HepG2 (cell line): ENCODE results near the gene SAE1. TPM values are rescaled to one million over a fixed set of nuclear protein-coding genes. Genes with fewer than 3 reads are reported as not detected.
A peak's percentile ranks its signal among the peaks of the same experiment; 100 is the strongest.

Experiments
- ATF1 ChIP-seq: IDR thresholded peaks from 2 replicates; pipeline ENCODE4 v1.6.1; 2016; ENCODE audit warnings: mild to moderate bottlenecking, control low read depth
- ATRX ChIP-seq: sonication (generic); formaldehyde crosslinking; IDR thresholded peaks from 2 replicates; pipeline ENCODE4 v1.4.0; 2020; ENCODE audit warnings: missing genetic modification reagents, borderline replicate concordance
- ESRRA ChIP-seq: sonication (generic); formaldehyde crosslinking; IDR thresholded peaks from 2 replicates; pipeline ENCODE4 v1.5.1; 2020; ENCODE audit warnings: mild to moderate bottlenecking, low read depth, missing genetic modification reagents
- FIP1L1 ChIP-seq: fragments of 200-400 bp; formaldehyde crosslinking; IDR thresholded peaks from 2 replicates; pipeline ENCODE4 v1.6.1; 2018; ENCODE audit warnings: low read depth, mild to moderate bottlenecking, low read length, moderate library complexity, borderline replicate concordance; ENCODE audit not compliant: insufficient read depth
- HBP1 ChIP-seq: IDR thresholded peaks from 2 replicates; pipeline ENCODE4 v1.6.1; 2016; ENCODE audit warnings: low read depth, control low read depth
- HOXD1 ChIP-seq: sonication (generic); formaldehyde crosslinking; IDR thresholded peaks from 2 replicates; pipeline ENCODE4 v1.5.0; 2020; ENCODE audit warnings: missing genetic modification reagents
- MAZ ChIP-seq, 2 experiments: sonication (generic) in 1 of 2; formaldehyde crosslinking in 1 of 2; IDR thresholded peaks; 2 replicates each; pipeline versions ENCODE4 v1.5.0 to v1.6.1; 2012 to 2020; ENCODE audit warnings: low read depth in 2 of 2, mild to moderate bottlenecking in 2 of 2, borderline replicate concordance in 1 of 2, improper control_type of control experiment in 1 of 2, low read length in 1 of 2, missing genetic modification reagents in 1 of 2, moderate library complexity in 1 of 2
- MIER2 ChIP-seq: IDR thresholded peaks from 2 replicates; pipeline ENCODE4 v1.6.1; 2016; ENCODE audit warnings: missing biosample characterization, missing genetic modification reagents
- NCOR1 ChIP-seq: fragments of 200-600 bp; sonication (generic); IDR thresholded peaks from 2 replicates; pipeline ENCODE4 v1.7.0; 2017; ENCODE audit warnings: antibody characterized with exemption, low read length, borderline replicate concordance
- NFKBIZ ChIP-seq: IDR thresholded peaks from 2 replicates; pipeline ENCODE4 v1.6.1; 2018; ENCODE audit warnings: missing genetic modification reagents, missing compliant biosample characterization
- NRL ChIP-seq: sonication (generic); formaldehyde crosslinking; IDR thresholded peaks from 2 replicates; pipeline ENCODE4 v1.5.0; 2020; ENCODE audit warnings: missing genetic modification reagents, mild to moderate bottlenecking, moderate library complexity, borderline replicate concordance
- REPIN1 ChIP-seq: sonication (generic); formaldehyde crosslinking; IDR thresholded peaks from 2 replicates; pipeline ENCODE4 v1.8.0; 2022; ENCODE audit warnings: missing genetic modification reagents, low read depth, mild to moderate bottlenecking, borderline replicate concordance
- RXRB ChIP-seq: IDR thresholded peaks from 2 replicates; pipeline ENCODE4 v1.6.1; 2016; ENCODE audit warnings: borderline replicate concordance, missing genetic modification reagents, missing compliant biosample characterization
- SETDB1 ChIP-seq: sonication (generic); formaldehyde crosslinking; IDR thresholded peaks from 2 replicates; pipeline ENCODE4 v1.5.1; 2020; ENCODE audit warnings: missing genetic modification reagents, mild to moderate bottlenecking, borderline replicate concordance
- SUZ12 ChIP-seq: fragments of 150-350 bp; IDR thresholded peaks from 2 replicates; pipeline ENCODE4 v1.6.1; 2014; ENCODE audit warnings: low read depth, low read length
- TBP ChIP-seq: sonication (generic); formaldehyde crosslinking; IDR thresholded peaks from 2 replicates; pipeline ENCODE4 v1.5.0; 2020; ENCODE audit warnings: missing genetic modification reagents
- TCF7 ChIP-seq: sonication (generic); IDR thresholded peaks from 2 replicates; pipeline ENCODE4 v1.6.1; 2016; ENCODE audit warnings: antibody characterized with exemption, low read depth
- ZFAT ChIP-seq: sonication (generic); formaldehyde crosslinking; conservative IDR thresholded peaks from 2 replicates; pipeline ENCODE4 v1.8.1; 2023; ENCODE audit warnings: missing genetic modification reagents, inconsistent platforms
- ZNF10 ChIP-seq: sonication (generic); formaldehyde crosslinking; IDR thresholded peaks from 2 replicates; pipeline ENCODE4 v1.4.0; 2020; ENCODE audit warnings: mild to moderate bottlenecking, low read depth, missing genetic modification reagents, borderline replicate concordance
- ZNF333 ChIP-seq: sonication (generic); formaldehyde crosslinking; IDR thresholded peaks from 2 replicates; pipeline ENCODE4 v1.4.0; 2020; ENCODE audit warnings: mild to moderate bottlenecking, missing genetic modification reagents, borderline replicate concordance
- ZNF367 ChIP-seq: sonication (generic); formaldehyde crosslinking; IDR thresholded peaks from 2 replicates; pipeline ENCODE4 v1.4.0; 2020; ENCODE audit warnings: missing genetic modification reagents, borderline replicate concordance
- ZNF431 ChIP-seq: sonication (generic); formaldehyde crosslinking; IDR thresholded peaks from 2 replicates; pipeline ENCODE4 v1.9.0; 2022; ENCODE audit warnings: missing genetic modification reagents, low read depth, mild to moderate bottlenecking, borderline replicate concordance
- ZNF44 ChIP-seq: sonication (generic); formaldehyde crosslinking; IDR thresholded peaks from 2 replicates; pipeline ENCODE4 v1.5.1; 2020; ENCODE audit warnings: mild to moderate bottlenecking, missing genetic modification reagents
- ZNF564 ChIP-seq: sonication (generic); formaldehyde crosslinking; IDR thresholded peaks from 2 replicates; pipeline ENCODE4 v1.8.1; 2023; ENCODE audit warnings: mild to moderate bottlenecking, missing genetic modification reagents
- ZNF639 ChIP-seq: conservative IDR thresholded peaks from 2 replicates; pipeline ENCODE4 v1.6.1; 2018; ENCODE audit warnings: missing genetic modification reagents
- ZNF776 ChIP-seq: sonication (generic); formaldehyde crosslinking; IDR thresholded peaks from 2 replicates; pipeline ENCODE4 v1.4.0; 2020; ENCODE audit warnings: mild to moderate bottlenecking, missing genetic modification reagents
- ZNF878 ChIP-seq: sonication (generic); formaldehyde crosslinking; IDR thresholded peaks from 2 replicates; pipeline ENCODE4 v1.8.1; 2023; ENCODE audit warnings: mild to moderate bottlenecking, missing genetic modification reagents, moderate library complexity
- polyA plus RNA-seq, 8 experiments: library from polyadenylated mRNA; depleted of rRNA in 3 of 8; stranded (reverse) in 7 of 8; unstranded in 1 of 8; fragments of >200 nt; fragmentation: Illumina TruSeq in 4 of 8; extraction: Trizol in 4 of 8; gene quantifications; 2 replicates each; pipeline versions ENCODE4 v1.2.1 to v1.2.3, GENCODE V29; 2011 to 2016; ENCODE audit warnings: low read depth in 4 of 8, missing spikeins in 1 of 8, mixed read lengths in 1 of 8; ENCODE audit not compliant: insufficient read depth in 1 of 8
- total RNA-seq, 5 experiments: library from RNA; depleted of rRNA; stranded (reverse); fragments of >200 nt; fragmentation: Illumina TruSeq; extraction: Trizol; gene quantifications; 2 replicates each; pipeline ENCODE4 v1.2.3, GENCODE V29; 2016; ENCODE audit warnings: low read depth in 1 of 5
- TF ChIP-seq, protein P1 (sequence below): sonication (generic); formaldehyde crosslinking; IDR thresholded peaks from 2 replicates; pipeline ENCODE4 v1.4.0; 2020; ENCODE audit warnings: mild to moderate bottlenecking, missing genetic modification reagents

SAE1 gene
- total and polyA plus RNA-seq, 2 of the 13 experiments (the other 11 are each of a cell fraction or from before 2014, with no cell fraction given): 87.6 to 197 TPM

- TF ChIP-seq RXRB (CRISPR knock-in tag) (peak; percentile 73), ZNF776 (CRISPR knock-in tag) (peak; percentile 98), MIER2 (no peak), SETDB1 (CRISPR knock-in tag) (no peak), ATF1 (no peak), ZNF639 (CRISPR knock-in tag) (peak; percentile 62; the same call in 1 of the 2 replicates), MAZ (IDR thresholded peaks at IDR 0.05; ENCODE audit: borderline replicate concordance, low read depth, low read length) (peak; percentile 99), MAZ (CRISPR knock-in tag; IDR thresholded peaks at IDR 0.05; ENCODE audit: low read depth) (peak; percentile 99), ZNF44 (CRISPR knock-in tag) (no peak), NFKBIZ (CRISPR knock-in tag) (no peak), HBP1 (CRISPR knock-in tag) (peak; percentile 43; the same call in 1 of the 2 replicates), FIP1L1 (no peak), ZNF10 (CRISPR knock-in tag) (0 out of 2 replicates have a peak, but pooled peaks have one; percentile 34), NCOR1 (no peak), ZNF367 (CRISPR knock-in tag) (no peak), TBP (no peak), SUZ12 (no peak), HOXD1 (CRISPR knock-in tag) (peak; percentile 30; the same call in 1 of the 2 replicates), ZNF878 (CRISPR knock-in tag) (peak; percentile 90; the same call in 1 of the 2 replicates), ATRX (CRISPR knock-in tag) (no peak), TCF7 (no peak), ZNF431 (peak; percentile 76; the same call in 1 of the 2 replicates), ZNF333 (peak; percentile 83), REPIN1 (no peak; the same call in 1 of the 2 replicates), ZFAT (CRISPR knock-in tag) (no peak), ESRRA (CRISPR knock-in tag) (peak; percentile 71; the same call in 1 of the 2 replicates), NRL (peak; percentile 94), ZNF564 (CRISPR knock-in tag) (peak; percentile 63; the same call in 1 of the 2 replicates)
- TF ChIP-seq, protein P1, sequence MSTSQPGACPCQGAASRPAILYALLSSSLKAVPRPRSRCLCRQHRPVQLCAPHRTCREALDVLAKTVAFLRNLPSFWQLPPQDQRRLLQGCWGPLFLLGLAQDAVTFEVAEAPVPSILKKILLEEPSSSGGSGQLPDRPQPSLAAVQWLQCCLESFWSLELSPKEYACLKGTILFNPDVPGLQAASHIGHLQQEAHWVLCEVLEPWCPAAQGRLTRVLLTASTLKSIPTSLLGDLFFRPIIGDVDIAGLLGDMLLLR (CRISPR knock-in tag): no peak; the same call in none of the 2 replicates
These were observed 113.3 kb downstream of the SAE1 start (continued) for GRCh38 chr19:47243776-47244547.
